ENCODE data around the gene CACNA1D.

CACNA1D gene

DNA sequence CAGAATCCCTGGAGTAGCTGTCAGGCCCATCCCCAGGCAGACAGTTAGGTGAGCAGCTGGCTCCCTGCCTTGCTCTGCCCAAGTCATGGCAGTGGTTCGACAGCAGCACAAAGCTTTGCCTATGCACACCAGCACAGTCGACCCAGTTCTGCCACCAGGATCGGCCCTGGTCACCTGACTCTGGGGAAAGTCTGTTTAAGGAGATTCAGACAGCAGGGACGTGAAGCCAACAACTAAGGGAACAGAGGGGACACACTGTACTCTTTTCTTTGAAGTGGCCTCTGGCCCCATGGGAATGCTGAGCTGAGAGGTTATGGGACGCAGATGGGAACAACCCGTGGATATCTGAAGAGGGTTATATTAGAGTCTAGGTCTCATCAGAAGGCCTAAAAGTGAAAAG lies 217.0 kb downstream of the CACNA1D start:
- H3K4me1 Mint-ChIP-seq (ENCODE audit: low read depth) = no peaks in the 10 kb centered on the region
- no peaks in the 10 kb centered on the region for H3K36me3 Mint-ChIP-seq (ENCODE audit: low read depth)
- no peaks in the 10 kb centered on the region for H3K27me3 Mint-ChIP-seq
- H3K4me3 Mint-ChIP-seq = no peak overlapping the region
- H3K9me3 Mint-ChIP-seq = no peaks in the 10 kb centered on the region
- no peak overlapping the region for H3K27ac Mint-ChIP-seq

DNA sequence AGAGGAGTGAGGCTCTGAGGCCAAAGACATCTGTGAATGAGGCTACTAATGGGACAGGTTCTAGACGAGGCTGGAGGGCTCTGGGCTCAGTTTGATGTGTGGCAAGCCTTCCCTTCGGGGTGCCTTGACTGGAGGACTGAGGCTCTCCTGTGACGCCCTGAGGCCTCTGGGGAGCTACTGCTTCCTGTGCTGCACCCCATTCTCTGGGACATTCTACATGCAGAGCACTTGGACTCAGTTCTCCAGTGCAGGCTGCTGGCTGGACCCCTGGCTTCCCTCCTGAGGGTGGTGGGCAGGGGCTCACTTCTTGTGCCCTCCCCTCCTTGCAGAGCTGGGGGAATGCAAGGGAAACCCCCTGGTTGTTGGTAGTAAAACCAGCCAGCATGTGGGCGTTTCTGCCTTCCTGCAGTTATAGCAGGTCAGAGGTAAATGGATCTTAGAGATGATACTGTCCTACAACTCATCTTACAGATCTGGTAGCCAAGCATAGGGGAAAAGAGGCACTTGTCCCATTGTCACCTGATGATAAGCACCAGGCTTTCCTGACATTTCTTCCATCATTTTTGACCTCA lies 218.5 kb downstream of the CACNA1D start:
- Mint-ChIP-seq H3K4me3 (no peak overlapping the region), H3K9me3 (no peaks in the 10 kb centered on the region), H3K27ac (no peak overlapping the region), H3K4me1 (ENCODE audit: low read depth) (no peaks in the 10 kb centered on the region), H3K27me3 (no peaks in the 10 kb centered on the region), H3K36me3 (ENCODE audit: low read depth) (no peaks in the 10 kb centered on the region)

DNA sequence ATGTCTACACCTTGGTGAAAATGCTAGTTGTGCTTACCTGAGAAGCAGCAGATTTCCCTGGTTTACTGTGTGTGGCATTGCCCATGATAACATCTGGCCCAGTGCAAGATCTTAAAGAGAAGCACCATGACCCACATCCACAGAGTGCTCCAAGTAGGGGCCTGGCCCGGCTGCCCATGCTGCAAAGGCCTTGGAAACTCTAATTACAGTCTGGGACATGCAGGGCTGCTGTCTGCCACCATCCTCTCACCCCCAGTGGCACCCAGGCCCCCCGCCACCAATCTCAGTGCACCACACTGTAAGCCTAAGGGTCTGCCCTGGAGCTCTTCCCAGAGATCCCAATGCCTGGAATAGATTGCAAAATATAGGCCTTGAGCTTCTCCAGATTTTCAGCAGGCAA lies 219.2 kb downstream of the CACNA1D start:
- H3K27me3 Mint-ChIP-seq = no peaks in the 10 kb centered on the region
- H3K4me3 Mint-ChIP-seq = no peak overlapping the region
- H3K9me3 Mint-ChIP-seq = no peaks in the 10 kb centered on the region
- H3K4me1 Mint-ChIP-seq (ENCODE audit: low read depth) = no peaks in the 10 kb centered on the region
- no peaks in the 10 kb centered on the region for H3K36me3 Mint-ChIP-seq (ENCODE audit: low read depth)
- H3K27ac Mint-ChIP-seq = no peak overlapping the region

DNA sequence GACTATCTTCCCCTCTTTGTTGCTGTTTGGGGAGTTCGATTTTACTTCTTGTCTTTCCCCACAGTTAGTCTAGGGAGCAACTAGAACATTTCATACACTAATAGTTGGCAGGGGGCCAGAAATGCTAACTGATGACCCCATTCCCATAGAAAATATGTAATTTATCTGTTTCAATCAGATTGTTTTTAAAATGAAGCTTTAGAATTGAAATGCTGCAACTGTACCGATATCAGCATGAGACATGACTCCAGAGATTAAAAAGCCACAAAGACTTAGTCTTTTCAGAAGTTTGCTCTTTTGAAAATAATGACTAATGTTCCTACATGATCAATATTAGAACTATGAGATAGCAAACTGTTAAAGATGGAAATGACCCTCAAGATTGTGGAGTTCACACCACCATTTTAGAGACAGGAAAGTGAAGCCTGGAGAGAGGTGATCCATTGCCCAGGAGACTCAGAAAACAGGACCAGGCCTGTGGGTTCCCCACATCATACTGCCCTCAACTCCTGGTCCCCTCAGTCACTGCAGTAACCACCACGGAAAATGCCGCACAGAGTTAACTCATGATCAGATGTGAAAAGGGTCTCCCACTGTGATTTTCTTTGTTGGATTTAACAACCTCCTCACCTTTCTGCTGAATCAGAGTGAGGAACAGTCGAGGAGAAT lies 221.5 kb downstream of the CACNA1D start:
- Mint-ChIP-seq H3K4me1 (ENCODE audit: low read depth) (no peaks in the 10 kb centered on the region), H3K9me3 (no peaks in the 10 kb centered on the region), H3K36me3 (ENCODE audit: low read depth) (no peaks in the 10 kb centered on the region), H3K4me3 (no peak overlapping the region), H3K27ac (no peak overlapping the region), H3K27me3 (peaks cover 4% of the 10 kb centered on the region)

DNA sequence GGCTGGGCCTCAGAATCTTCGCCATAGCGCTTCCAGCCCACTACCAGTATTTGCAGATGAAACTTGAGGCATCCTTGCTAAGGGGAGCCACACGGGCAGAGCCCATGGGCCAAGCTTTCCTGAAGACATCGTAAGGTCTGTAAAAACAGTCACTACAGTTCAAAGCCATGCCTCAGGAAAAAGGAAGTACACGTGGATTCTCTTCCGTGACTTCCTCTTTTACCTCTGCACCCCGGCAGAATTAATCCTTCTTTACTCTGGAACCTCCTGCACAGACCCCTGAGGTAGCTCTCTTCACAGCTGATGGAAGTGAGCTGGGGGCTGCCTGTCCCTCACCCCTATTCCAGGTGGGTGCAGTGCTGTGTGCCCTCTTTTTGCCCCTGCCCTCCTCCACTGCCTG lies 222.6 kb downstream of the CACNA1D start:
- peaks cover 4% of the 10 kb centered on the region for H3K27me3 Mint-ChIP-seq
- H3K27ac Mint-ChIP-seq = no peak overlapping the region
- no peaks in the 10 kb centered on the region for H3K9me3 Mint-ChIP-seq
- H3K4me3 Mint-ChIP-seq = no peak overlapping the region
- H3K36me3 Mint-ChIP-seq (ENCODE audit: low read depth) = no peaks in the 10 kb centered on the region
- no peaks in the 10 kb centered on the region for H3K4me1 Mint-ChIP-seq (ENCODE audit: low read depth)

DNA sequence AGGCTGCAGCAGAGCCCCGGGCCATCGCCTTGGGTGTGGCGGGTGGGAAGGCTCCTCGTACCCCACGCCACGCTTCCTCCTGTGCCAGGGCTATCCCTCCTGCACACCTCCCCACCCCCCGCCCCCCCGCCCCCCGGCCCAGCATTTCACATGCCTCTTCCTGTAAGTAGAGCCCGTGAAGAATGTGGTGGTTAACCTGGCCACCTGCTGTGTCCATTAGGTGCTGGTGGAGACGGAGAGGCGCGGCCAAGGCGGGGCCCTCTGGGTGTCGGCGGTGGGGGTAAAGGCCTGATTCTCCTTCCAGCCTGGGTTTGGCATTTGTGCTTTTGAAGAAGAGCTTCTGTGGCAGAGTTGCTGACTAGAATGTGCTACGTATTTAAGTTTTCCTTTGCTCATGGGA lies 224.1 kb downstream of the CACNA1D start:
- Mint-ChIP-seq H3K36me3 (ENCODE audit: low read depth) (no peaks in the 10 kb centered on the region), H3K4me1 (ENCODE audit: low read depth) (no peaks in the 10 kb centered on the region), H3K4me3 (no peak overlapping the region), H3K27ac (no peak overlapping the region), H3K27me3 (peaks cover 7% of the 10 kb centered on the region), H3K9me3 (no peaks in the 10 kb centered on the region)

DNA sequence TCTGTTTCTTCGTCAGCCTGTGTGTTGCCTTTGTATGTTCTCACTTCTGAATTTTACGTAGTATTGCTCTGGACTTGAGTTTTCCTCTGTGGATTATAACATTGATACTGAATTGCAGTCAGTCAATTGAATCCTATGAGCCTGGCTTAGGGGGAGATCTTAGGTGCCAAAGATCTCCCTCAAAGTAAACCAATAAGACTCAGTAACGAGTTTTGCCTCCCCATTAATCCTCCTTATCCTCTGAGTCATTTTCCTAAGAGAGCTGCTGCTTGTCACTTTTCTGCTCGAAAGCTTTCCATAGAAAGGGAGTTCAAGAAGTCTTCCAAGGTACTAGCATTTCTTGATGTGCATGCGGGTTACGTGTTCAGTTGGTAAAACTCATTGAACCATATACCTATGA lies 225.4 kb downstream of the CACNA1D start:
- no peaks in the 10 kb centered on the region for H3K4me1 Mint-ChIP-seq (ENCODE audit: low read depth)
- no peak overlapping the region for H3K4me3 Mint-ChIP-seq
- no peaks in the 10 kb centered on the region for H3K9me3 Mint-ChIP-seq
- no peaks in the 10 kb centered on the region for H3K36me3 Mint-ChIP-seq (ENCODE audit: low read depth)
- no peak overlapping the region for H3K27ac Mint-ChIP-seq
- H3K27me3 Mint-ChIP-seq = peaks cover 15% of the 10 kb centered on the region

DNA sequence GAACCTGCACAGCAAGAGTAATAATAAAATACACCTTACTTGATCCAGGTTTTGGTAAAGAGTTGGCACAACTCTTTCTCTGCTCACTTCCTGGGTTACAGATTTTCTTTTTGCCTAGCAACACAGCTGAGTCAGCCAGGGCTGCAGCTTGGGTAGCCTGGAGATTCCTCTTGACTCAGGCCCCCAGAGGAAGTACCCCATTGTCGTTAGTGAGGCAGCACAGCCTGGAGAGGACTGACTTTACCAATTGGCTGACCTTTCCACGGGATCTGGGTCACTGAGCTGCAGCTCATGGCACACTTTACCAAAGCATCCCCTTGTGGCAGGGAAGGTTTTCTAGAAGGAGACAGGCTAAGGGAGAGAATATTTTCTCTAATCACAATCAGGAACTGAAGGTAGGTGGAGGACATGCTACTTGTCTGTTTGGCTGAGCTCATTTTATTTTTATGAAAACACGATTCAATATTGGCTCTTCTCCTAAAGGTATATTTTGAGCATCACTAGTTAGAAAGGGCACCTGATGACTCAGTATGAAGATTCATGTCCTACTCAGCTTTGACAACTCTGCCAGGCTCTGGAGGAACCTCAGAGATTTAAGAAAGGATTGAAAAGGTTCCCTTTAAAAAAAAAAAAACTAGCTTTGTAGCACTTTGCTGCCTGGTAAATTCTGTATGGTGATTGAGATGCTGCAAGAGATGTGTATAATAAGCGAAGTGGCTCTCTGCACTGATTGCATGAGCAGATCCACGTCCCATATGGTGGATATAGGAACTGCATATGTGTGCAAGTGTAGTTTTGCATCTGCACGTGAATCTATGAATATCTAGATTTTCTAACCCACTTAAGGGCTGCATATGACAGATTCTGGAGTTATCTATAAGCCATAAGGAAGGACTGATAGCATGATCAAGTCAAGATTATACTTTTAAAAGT lies 227.0 kb downstream of the CACNA1D start:
- H3K36me3 Mint-ChIP-seq (ENCODE audit: low read depth) = no peaks in the 10 kb centered on the region
- no peaks in the 10 kb centered on the region for H3K4me1 Mint-ChIP-seq (ENCODE audit: low read depth)
- no peaks in the 10 kb centered on the region for H3K9me3 Mint-ChIP-seq
- no peak overlapping the region for H3K27ac Mint-ChIP-seq
- H3K4me3 Mint-ChIP-seq = no peak overlapping the region
- H3K27me3 Mint-ChIP-seq = peaks cover 29% of the 10 kb centered on the region

DNA sequence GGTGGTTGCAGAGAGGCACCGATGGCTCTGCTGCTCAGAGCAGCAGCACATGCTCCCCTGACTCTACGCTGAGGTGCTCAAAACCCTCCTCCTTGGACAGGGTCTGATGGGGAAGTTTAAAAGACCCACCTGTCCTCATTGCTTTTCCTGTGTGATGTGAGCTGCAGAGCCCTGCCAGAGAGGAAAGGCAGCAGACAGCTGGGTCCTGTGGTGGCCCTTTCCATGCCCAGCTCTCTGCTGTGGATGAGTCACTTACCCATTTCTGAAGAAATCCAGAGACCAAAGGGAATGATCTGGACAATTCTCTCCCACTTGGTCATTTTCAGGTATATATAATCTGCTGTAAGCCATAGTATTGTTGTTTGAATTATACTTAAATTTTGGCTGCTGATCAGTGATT lies 230.2 kb downstream of the CACNA1D start:
- no peaks in the 10 kb centered on the region for H3K4me1 Mint-ChIP-seq (ENCODE audit: low read depth)
- no peaks in the 10 kb centered on the region for H3K9me3 Mint-ChIP-seq
- no peak overlapping the region for H3K27ac Mint-ChIP-seq
- no peaks in the 10 kb centered on the region for H3K36me3 Mint-ChIP-seq (ENCODE audit: low read depth)
- H3K27me3 Mint-ChIP-seq = peaks cover 36% of the 10 kb centered on the region
- no peak overlapping the region for H3K4me3 Mint-ChIP-seq

DNA sequence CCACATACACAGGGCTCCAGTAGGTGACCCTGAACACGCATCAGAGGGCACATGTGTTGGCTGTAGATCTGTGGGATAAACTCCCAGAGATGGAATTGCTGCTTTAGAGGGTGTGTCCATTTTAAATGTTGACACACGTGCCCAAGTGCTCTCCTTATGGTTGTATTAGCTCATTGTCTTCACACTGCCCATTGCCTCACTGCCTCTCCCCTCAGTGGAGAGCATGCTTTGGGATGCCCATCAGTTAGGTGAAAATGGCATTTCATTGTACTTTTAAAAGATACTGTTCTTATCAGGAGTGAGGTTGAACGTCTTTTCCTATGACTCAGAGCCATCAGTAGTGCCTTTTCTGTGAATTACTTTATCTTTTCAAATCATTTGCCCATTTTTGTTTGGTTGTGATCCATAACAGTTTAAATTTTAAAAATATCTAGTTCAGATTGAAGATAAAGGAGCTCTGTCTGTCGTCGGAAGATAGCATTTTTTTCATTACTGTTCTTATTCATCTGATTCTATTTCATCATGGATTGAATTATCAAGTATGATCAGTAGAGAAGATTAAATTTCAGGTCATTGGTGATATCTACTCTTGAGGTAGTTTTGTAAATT lies 231.1 kb downstream of the CACNA1D start:
- Mint-ChIP-seq H3K4me1 (ENCODE audit: low read depth) (no peaks in the 10 kb centered on the region), H3K4me3 (no peak overlapping the region), H3K27ac (no peak overlapping the region), H3K36me3 (ENCODE audit: low read depth) (no peaks in the 10 kb centered on the region), H3K9me3 (no peaks in the 10 kb centered on the region), H3K27me3 (peaks cover 32% of the 10 kb centered on the region)

DNA sequence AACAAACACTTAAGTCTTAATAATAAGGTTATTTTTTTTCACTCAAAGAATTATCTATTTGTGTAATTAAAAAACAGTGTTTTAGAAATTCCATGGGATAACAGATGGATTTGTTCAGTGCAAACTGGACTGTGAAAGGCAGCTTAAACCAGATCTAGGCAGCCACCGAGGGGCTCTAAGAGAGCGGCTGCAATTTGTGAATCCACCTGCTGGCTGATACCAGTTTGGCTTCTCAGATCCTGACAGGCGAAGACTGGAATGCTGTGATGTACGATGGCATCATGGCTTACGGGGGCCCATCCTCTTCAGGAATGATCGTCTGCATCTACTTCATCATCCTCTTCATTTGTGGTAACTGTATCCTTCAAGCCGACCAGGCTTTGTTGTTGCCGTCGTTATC lies 232.2 kb downstream of the CACNA1D start:
- no peaks in the 10 kb centered on the region for H3K9me3 Mint-ChIP-seq
- H3K4me1 Mint-ChIP-seq (ENCODE audit: low read depth) = no peaks in the 10 kb centered on the region
- no peak overlapping the region for H3K27ac Mint-ChIP-seq
- H3K4me3 Mint-ChIP-seq = no peak overlapping the region
- no peaks in the 10 kb centered on the region for H3K36me3 Mint-ChIP-seq (ENCODE audit: low read depth)
- H3K27me3 Mint-ChIP-seq = peaks cover 32% of the 10 kb centered on the region

DNA sequence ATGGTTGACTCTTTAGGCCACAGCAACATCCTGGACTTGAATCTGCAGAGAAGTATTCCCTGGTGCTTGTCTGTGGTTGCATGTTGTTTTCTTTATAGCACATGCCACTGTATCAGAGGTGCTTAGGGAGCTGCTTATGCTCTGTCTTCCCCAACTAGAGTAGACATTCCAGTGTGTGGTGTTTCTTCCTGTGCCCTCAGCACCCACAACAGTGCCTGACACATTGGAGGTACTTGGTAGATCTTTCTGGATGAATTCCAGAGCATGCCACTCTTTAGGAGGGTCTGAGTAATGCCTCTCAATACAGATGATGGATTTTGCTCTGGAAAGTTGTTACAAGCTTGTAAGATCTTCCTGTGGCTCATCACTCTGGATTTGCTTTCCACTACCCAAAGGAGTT lies 234.2 kb downstream of the CACNA1D start:
- no peaks in the 10 kb centered on the region for H3K36me3 Mint-ChIP-seq (ENCODE audit: low read depth)
- H3K9me3 Mint-ChIP-seq = no peaks in the 10 kb centered on the region
- H3K4me3 Mint-ChIP-seq = no peak overlapping the region
- H3K27me3 Mint-ChIP-seq = peaks cover 33% of the 10 kb centered on the region
- H3K4me1 Mint-ChIP-seq (ENCODE audit: low read depth) = no peaks in the 10 kb centered on the region
- H3K27ac Mint-ChIP-seq = no peak overlapping the region

DNA sequence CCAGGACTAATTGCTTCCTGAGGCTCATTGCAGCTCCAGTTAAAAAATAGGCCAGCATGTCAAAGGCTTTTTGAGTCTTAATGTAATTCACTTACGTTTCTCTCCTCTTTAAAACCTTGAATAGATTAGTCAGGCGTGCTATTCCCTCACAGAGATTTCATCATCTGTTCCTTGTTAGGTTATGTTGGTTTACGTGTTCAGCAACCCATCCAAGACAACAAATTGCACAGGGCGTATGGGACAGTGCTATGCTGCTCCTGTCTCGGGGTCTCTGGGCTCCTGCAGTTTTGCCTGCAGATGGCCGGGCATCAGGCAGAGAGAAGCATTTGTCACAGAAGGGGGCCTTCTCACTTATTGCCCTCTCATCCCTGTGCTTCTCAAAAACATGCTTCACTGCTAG lies 234.7 kb downstream of the CACNA1D start:
- no peaks in the 10 kb centered on the region for H3K9me3 Mint-ChIP-seq
- no peak overlapping the region for H3K27ac Mint-ChIP-seq
- H3K4me3 Mint-ChIP-seq = no peak overlapping the region
- no peaks in the 10 kb centered on the region for H3K36me3 Mint-ChIP-seq (ENCODE audit: low read depth)
- peaks cover 28% of the 10 kb centered on the region for H3K27me3 Mint-ChIP-seq
- H3K4me1 Mint-ChIP-seq (ENCODE audit: low read depth) = no peaks in the 10 kb centered on the region

DNA sequence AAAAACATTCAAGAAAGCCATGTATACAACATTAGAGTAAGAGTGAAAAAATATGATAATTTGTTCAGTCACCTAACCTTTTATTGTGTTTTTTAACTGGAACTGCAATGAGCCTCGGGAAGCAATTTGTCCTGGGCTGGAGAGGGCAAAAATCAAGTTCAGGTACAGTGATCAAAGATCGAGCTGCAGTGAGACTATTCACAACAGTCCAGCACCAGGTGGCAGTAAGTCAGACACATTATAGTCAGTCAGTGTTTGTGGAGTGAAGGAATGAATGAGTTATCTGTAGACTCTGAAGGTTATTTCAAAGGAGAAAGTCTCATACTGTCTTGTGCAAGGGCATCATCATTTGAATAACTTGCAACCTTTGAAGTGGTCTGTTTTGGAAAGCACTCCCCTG lies 235.2 kb downstream of the CACNA1D start:
- Mint-ChIP-seq H3K9me3 (no peaks in the 10 kb centered on the region), H3K27ac (no peak overlapping the region), H3K27me3 (peaks cover 25% of the 10 kb centered on the region), H3K4me3 (no peak overlapping the region), H3K4me1 (ENCODE audit: low read depth) (no peaks in the 10 kb centered on the region), H3K36me3 (ENCODE audit: low read depth) (no peaks in the 10 kb centered on the region)

DNA sequence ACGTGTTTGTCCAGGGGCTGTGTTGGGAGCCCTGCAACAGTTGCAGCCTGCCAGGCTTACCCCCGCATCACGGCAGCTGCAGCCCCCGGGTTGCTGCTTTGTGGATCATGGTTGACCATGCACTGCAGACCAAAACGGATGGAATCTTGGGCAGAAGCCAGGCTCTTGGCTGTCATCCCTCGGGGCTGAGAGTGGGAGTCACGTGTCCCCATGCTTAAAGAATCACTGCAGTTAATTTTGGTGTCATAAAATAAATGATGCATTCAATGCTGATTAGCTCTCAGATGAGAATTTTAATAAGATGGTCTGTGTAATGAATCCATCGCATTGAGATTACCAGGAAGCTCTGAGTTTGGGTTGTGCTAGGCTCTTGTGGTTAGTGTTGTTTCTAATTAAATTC lies 236.2 kb downstream of the CACNA1D start:
- no peaks in the 10 kb centered on the region for H3K9me3 Mint-ChIP-seq
- no peak overlapping the region for H3K27ac Mint-ChIP-seq
- H3K4me1 Mint-ChIP-seq (ENCODE audit: low read depth) = no peaks in the 10 kb centered on the region
- no peak overlapping the region for H3K4me3 Mint-ChIP-seq
- no peaks in the 10 kb centered on the region for H3K36me3 Mint-ChIP-seq (ENCODE audit: low read depth)
- peaks cover 19% of the 10 kb centered on the region for H3K27me3 Mint-ChIP-seq

All from stimulated activated naive CD8-positive, alpha-beta T cell treated with anti-CD3 and anti-CD28 coated beads, Interleukin-15, Interleukin-2, amounts not matched to agents 100 ng/mL and 50 ng/mL, for 24 hours (primary cell).